ENCODE measurements around the gene NAT16. TPM values are rescaled to one million over a fixed set of nuclear protein-coding genes. Genes with fewer than 3 reads are reported as not detected.

The NAT16 gene
- 2.1 TPM for total RNA-seq

DNA sequence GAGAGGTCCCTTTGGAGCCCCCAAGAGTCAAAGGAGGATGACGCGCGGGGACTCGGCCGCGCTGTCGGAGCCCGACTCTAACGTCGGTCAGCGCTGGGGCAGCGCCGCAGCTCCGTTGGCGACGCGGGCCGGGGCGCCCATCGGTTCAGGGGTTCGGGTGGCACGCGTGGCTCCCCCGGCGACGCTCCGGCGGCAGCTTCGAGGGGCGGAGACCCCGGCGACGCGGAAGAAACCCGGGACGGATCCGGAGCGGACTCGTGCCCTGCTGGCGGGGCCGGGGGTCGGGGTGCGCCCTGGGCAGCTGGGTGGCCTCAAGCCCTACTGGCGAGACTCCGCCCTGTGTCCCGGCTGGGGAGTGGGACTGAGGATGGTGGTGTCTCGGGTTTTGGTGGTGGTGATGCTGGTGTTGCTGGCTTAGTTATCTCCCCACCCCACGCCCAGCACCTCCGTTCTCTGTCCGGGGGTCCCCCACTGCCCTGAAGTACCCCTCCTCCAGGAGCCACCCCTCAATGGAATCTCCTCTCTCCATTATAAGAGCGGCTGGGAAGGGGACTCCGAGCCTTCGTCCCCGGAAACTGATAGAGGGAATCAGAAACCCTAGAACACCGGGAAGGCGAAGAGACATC is at the start of gene NAT16:
Gene NAT16 (minus strand): TSS at position 164 of the 626 bp plus-strand sequence. CDS start 5,486 bp downstream, outside the sequence.

GRCh38 chr7:101217388-101218235 is 37.5 kb upstream of the NAT16 start, which contains the start of the genes PLOD3 and ZNHIT1:
PLOD3 (minus strand) TSS chr7:101217581; CDS start chr7:101217274, 307 bp downstream.
ZNHIT1 (plus strand) TSS chr7:101218165; CDS start chr7:101218196, 31 bp downstream.

GRCh38 chr7:101200862-101201599 is 20.9 kb upstream of the NAT16 start, which contains the start of gene MOGAT3:
MOGAT3 (minus strand) TSS chr7:101201036; CDS start chr7:101200854, 182 bp downstream.

DNA sequence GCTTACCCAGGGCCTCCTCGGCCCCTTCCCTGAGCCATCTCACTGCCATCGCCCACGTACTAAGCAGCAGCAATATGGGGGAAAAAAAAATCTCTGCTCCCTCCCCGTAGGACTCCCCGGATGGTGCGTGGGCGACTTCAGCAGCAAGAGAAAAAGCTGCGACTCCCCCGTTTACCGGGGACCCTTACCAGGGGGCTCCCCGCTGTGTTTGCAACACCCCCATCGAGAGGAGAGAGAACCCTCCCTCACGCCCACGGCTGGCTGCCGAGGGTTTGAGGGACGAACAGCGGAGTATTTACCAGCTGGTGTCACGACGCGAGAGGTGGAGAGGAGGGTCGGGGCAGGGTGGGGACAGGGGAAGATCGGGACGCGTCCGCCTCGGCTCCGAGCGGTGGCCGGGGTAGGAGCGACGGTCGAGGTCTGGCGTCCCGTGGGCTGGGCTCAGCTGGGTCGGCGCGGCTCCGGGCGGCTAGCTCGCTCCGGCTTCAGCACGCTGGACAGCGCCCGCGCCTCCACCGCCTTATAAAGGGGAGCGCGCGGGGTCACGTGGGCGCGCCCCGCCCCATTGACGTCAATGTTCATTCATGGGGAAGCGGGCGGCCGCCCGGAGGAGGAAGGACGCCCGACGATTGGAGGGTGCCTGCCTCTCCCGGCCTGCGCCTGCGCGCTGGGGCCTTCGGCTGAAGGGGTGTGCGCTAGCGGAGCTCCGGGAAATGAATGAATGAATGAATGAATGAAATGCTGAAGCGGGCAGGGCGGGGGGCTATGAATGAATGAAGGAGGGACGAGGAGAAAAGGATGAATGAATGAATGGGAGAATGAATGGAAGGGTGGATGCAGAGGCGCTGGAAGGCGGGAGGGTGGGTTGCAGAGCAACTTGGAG is 14.8 kb downstream of the NAT16 start, which contains the start of gene VGF:
Gene VGF (minus strand): TSS at position 495 of the 883 bp plus-strand sequence. CDS start 726 bp downstream, outside the sequence.

DNA sequence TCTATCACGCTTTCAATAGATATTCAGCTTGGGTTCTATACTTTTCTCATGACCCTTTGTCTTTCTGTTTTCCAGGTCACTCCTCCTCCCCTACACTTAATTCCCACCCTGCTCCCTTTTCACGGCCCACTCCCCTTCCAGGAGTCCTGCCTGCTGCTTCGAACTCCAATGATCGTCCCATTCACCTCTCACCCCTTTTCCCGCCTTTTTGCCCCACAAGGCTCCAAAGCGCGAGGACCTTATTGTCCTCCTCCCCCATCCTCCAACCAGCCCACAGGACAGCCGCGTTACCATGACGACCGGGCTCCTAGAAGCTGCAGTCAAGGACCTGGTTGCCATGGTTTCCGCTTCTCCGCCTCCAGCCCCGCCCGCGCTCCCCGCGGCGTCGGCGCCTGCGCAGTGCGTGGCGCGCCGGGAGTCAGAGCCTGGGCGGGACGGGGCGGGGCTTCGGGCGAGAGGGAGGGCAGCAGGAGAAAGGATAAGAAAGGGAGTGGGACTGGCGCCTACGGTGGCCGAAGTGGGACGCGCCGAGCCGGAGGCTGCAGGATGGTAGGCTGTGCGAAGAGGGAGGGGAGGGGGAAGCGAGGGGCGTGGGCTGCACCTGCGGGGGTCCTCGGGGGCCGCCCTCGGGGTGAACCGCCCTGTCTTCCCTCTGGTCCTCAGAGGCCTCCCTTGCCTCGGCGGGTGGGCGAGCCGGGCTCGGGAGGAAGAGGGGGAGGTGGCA is 26.0 kb downstream of the NAT16 start, which contains the start of gene AP1S1:
Gene AP1S1 (plus strand): TSS at position 508 of the 724 bp plus-strand sequence. CDS start 39 bp downstream, at position 547.

DNA sequence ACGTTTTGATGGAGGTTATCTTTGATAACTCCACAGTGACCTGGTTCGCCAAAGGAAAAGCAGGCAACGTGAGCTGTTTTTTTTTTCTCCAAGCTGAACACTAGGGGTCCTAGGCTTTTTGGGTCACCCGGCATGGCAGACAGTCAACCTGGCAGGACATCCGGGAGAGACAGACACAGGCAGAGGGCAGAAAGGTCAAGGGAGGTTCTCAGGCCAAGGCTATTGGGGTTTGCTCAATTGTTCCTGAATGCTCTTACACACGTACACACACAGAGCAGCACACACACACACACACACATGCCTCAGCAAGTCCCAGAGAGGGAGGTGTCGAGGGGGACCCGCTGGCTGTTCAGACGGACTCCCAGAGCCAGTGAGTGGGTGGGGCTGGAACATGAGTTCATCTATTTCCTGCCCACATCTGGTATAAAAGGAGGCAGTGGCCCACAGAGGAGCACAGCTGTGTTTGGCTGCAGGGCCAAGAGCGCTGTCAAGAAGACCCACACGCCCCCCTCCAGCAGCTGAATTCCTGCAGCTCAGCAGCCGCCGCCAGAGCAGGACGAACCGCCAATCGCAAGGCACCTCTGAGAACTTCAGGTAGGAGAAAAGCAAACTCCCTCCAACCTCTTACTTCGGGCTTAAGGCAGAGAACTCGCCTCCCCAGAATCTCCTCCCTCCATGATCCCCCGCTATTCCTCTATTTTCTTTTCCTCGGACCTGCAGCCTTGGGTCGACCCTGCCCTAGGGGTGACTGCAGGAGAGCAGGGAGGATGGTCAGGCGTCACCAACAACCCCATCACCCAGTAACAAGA is 53.2 kb downstream of the NAT16 start, which contains the start of gene SERPINE1:
Gene SERPINE1 (plus strand): TSS at position 454 of the 809 bp plus-strand sequence. CDS start 1,290 bp downstream, outside the sequence.

Small RNA genes lying within 50 kb of the gene (small RNA-seq; reads per million reads assigned to genes)
- not detected for gene MIR4653

Other genes starting within 250 kb of the NAT16 start
- gene MUC3A, start 230.8 kb downstream of the NAT16 start, total RNA-seq = 2.1 TPM
- gene MUC12, start 210.7 kb downstream of the NAT16 start, total RNA-seq = 0.23 TPM
- not detected for gene MUC17, start 160.2 kb downstream of the NAT16 start, total RNA-seq
- gene TRIM56, start 94.8 kb downstream of the NAT16 start, total RNA-seq = 3.0 TPM
- gene SERPINE1, start 53.2 kb downstream of the NAT16 start, total RNA-seq = 0.23 TPM
- gene AP1S1, start 25.8 kb downstream of the NAT16 start, total RNA-seq = 110 TPM
- gene VGF, start 14.7 kb downstream of the NAT16 start, total RNA-seq = 33.2 TPM
- not detected for gene MOGAT3, start 20.7 kb upstream of the NAT16 start, total RNA-seq
- gene PLOD3, start 37.3 kb upstream of the NAT16 start, total RNA-seq = 24.0 TPM
- 57.9 TPM for gene ZNHIT1, start 37.9 kb upstream of the NAT16 start, total RNA-seq
- 4.2 TPM for gene CLDN15, start 57.5 kb upstream of the NAT16 start, total RNA-seq
- 80.5 TPM for gene FIS1, start 64.8 kb upstream of the NAT16 start, total RNA-seq
- gene IFT22, start 141.5 kb upstream of the NAT16 start, total RNA-seq = 52.6 TPM
- 31.6 TPM for gene COL26A1, start 182.6 kb upstream of the NAT16 start, total RNA-seq

All from diencephalon (tissue), 1 donor.